Gastroesophageal sphincter (tissue), 3 donors: ENCODE results near the gene ABCC6.
"Not testable (repeated sequence)": the region's sequence is repeated elsewhere in the genome, so short reads cannot be mapped to it uniquely, and the experiment has no call there.

Experiments used
- CTCF ChIP-seq, 4 experiments: fragments of 200-600 bp in 2 of 4; fragments of 450-650 bp in 2 of 4; sonication (generic) in 1 of 4; IDR thresholded peaks; one replicate each; pipeline ENCODE4 v1.5.1; 2017 to 2019; ENCODE audit warnings: antibody characterized with exemption in 4 of 4, mild to moderate bottlenecking in 2 of 4, moderate library complexity in 2 of 4
- EP300 ChIP-seq: sonication (generic); formaldehyde crosslinking; IDR thresholded peaks from one replicate; pipeline ENCODE4 v1.6.1; 2017; ENCODE audit warnings: antibody characterized with exemption, mild to moderate bottlenecking
- POLR2A ChIP-seq, 2 donors: fragments of 450-650 bp; IDR thresholded peaks; one replicate each; pipeline ENCODE4 v1.6.1; 2017; ENCODE audit warnings: antibody characterized with exemption in 2 of 2, mild to moderate bottlenecking in 2 of 2, moderate library complexity in 1 of 2

DNA sequence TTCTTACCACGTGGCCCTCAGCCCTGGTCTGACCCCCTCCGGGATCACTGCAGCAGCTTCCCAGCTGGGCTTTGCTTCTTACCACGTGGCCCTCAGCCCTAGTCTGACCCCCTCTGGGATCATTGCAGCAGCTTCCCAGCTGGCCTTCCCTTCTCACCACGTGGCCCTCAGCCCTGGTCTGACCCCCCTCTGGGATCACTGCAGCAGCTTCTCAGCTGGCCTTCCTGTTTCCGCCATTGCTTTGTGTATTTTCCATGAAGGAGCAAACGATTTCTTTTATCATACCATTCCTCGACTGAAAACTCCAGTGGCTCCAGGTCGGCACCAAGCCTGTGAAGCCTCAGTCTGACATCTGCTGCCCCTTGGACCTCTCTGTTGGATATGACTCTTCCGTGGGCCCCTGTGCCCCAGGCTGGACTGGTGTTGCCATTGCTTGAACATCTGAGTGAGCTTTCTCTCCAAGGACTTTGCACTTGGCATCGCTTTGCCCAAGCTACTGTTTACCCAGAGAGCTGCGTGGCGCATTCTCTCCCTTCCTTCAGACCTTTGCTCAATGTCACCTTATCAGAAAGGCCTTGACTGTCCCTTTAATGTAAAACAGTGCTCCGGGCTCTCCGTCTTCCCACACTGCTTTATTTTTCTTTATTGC is 49.4 kb upstream of the ABCC6 start:
- not testable (repeated sequence) for TF ChIP-seq CTCF (IDR thresholded peaks at IDR 0.05); POLR2A (IDR thresholded peaks at IDR 0.05); EP300
